ENCODE data around the gene SSH2. TPM values are rescaled to one million over a fixed set of nuclear protein-coding genes. Genes with fewer than 3 reads are reported as not detected.

Gene SSH2
- total RNA-seq, 6 donors from 2014 or later = 55.4 to 82.9 (median 67.8) TPM

DNA sequence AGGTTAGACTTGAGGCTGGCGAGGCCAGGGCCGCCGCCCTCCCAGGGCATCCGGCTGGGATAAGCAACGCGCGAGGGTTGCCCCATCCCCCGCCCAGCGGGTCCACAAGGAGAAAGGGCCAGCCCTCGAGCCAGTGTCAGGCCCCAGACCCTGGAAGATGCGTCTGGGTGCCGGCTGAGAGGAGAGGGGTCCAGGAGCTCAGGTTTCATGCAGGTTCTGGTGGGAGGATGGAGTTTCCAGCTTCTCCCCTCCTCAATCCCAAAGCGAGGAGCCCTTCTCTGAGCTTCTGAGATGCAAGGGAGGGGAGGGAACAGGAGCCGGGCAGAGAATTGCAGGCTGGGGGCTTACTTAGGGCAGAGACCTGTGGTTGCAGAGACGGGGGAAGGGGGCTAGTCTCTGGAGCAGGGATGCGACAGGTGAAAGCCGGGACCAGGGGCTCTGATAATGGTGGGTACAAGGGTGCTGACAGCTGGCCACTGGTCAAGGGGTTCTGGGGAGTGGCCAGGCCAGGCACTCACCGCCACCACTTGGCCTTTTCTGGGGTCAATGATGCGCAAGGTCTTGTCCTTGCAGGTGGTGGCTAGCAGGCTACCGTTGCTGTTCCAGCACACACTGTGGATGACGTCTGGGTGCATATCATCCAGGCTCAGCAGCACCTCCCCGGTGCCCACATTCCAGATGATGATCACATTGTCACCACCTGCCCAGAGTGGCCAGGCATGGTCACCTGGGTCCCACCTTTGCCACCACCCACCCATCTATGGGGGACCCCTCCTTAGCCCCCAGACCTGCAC lies 311.6 kb downstream of the SSH2 start:
- Histone ChIP-seq H3K36me3 (no peaks in the 10 kb centered on the region), H3K9me3 (no peaks in the 10 kb centered on the region), H3K27ac (peak overlapping the region in 2 of 4 donors; percentile 66 to 69), H3K27me3 (peaks cover 0 to 6% (median 1%) of the 10 kb centered on the region in 4 donors), H3K4me1 (peaks cover 55 to 74% (median 68%) of the 10 kb centered on the region in 4 donors), H3K4me3 (peak overlapping the region in 3 of 4 donors; percentile 35 to 51 (median 49))
- ATAC-seq (ENCODE audit: low FRiP score in 2 of 2) = no peak
- DNase-seq = no peak
- TF ChIP-seq POLR2AphosphoS5 (IDR thresholded peaks at IDR 0.05) (no peak), POLR2A (IDR thresholded peaks at IDR 0.05) (no peak), CTCF (IDR thresholded peaks at IDR 0.05) (no peak), EP300 (IDR thresholded peaks at IDR 0.05) (no peak)
- WGBS, 2 donors = 57 to 74% methylated on average over 10 to 11 of the region's 22 CpGs

DNA sequence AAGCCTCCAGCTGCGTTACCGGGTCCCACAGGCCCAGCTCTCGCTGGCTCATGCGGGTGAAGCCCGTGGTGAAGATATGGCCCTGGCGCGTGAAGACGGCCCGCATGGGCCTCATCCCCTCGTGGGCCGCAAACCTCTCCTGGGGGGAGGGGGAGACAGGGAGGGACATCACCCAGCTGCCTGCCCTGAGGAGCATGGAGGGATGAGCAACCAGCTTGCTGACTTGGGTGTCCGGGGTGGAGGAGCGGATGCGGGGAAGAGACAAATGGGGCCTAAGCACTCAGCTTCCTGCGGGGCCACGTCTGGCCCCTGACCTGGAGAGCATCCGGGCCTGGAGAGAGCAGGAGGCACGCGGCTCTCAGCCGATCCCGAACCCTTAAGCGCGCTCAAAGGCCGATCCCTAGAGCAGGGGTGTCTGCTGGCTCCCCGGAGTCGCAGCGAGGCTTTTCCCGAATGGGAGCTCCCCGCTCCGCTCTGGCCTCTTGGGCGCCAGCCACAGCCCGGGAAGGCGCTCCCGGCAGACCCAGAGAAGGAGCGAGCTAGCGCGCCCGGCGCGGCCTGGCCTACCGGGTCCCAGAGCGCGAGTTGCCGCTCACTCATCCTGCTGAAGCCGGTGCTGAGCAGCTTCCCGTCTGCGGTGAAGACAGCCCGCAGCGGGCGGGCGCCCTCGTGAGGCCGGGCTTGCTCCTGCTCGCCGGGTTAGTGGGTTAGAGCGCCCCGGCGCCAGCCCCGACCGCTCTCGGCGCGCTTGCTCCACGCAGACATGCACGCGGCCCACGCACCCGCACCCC lies 312.4 kb downstream of the SSH2 start:
- TF ChIP-seq CTCF (IDR thresholded peaks at IDR 0.05) (peak; percentile 45 to 91 (median 76)), POLR2AphosphoS5 (IDR thresholded peaks at IDR 0.05) (no peak), EP300 (IDR thresholded peaks at IDR 0.05) (no peak), POLR2A (IDR thresholded peaks at IDR 0.05) (no peak)
- H3K27ac ChIP-seq = peak overlapping the region in 2 of 4 donors; percentile 66 to 69
- H3K36me3 ChIP-seq = no peaks in the 10 kb centered on the region
- peak; percentile 92 to 98 for DNase-seq
- H3K4me1 ChIP-seq = peaks cover 56 to 75% (median 69%) of the 10 kb centered on the region in 4 donors
- no peaks in the 10 kb centered on the region for H3K9me3 ChIP-seq
- ATAC-seq (ENCODE audit: low FRiP score in 2 of 2) = peak; percentile 66 to 75
- peaks cover 0 to 10% (median 0%) of the 10 kb centered on the region in 4 donors for H3K27me3 ChIP-seq
- H3K4me3 ChIP-seq = peak overlapping the region in 3 of 4 donors; percentile 35 to 51 (median 49)
- WGBS, 2 donors = 34 to 45% methylated on average over 17 to 36 of the region's 68 CpGs

- Histone ChIP-seq H3K27ac (peak overlapping the region in 2 of 4 donors; percentile 66 to 69), H3K4me1 (peaks cover 54 to 71% (median 65%) of the 10 kb centered on the region in 4 donors), H3K9me3 (no peaks in the 10 kb centered on the region), H3K36me3 (no peaks in the 10 kb centered on the region), H3K27me3 (peaks cover 0 to 10% (median 0%) of the 10 kb centered on the region in 4 donors), H3K4me3 (peak overlapping the region in 3 of 4 donors; percentile 35 to 51 (median 49))
- WGBS, 2 donors = 25 to 43% methylated on average over 1 to 10 of the region's 16 CpGs
- TF ChIP-seq EP300 (IDR thresholded peaks at IDR 0.05) (no peak), CTCF (IDR thresholded peaks at IDR 0.05) (peak; percentile 49 to 79 (median 76)), POLR2AphosphoS5 (IDR thresholded peaks at IDR 0.05) (peak in 1 of 2 donors; percentile 29), POLR2A (IDR thresholded peaks at IDR 0.05) (peak in 1 of 4 donors; percentile 46)
- peak; percentile 49 to 76 for ATAC-seq (ENCODE audit: low FRiP score in 2 of 2)
- DNase-seq = peak; percentile 89 to 92
Observed at GRCh38 chr17:29617125-29617480, 312.9 kb downstream of the SSH2 start.

- Histone ChIP-seq H3K27ac (peak overlapping the region in 1 of 4 donors; percentile 19), H3K4me1 (peaks cover 49 to 66% (median 60%) of the 10 kb centered on the region in 4 donors)
Observed at GRCh38 chr17:29616300-29617048, 313.6 kb downstream of the SSH2 start.

More at GRCh38 chr17:29616300-29617048, 313.6 kb downstream of the SSH2 start:
- Histone ChIP-seq H3K36me3 (no peaks in the 10 kb centered on the region), H3K27me3 (peaks cover 0 to 10% (median 0%) of the 10 kb centered on the region in 4 donors), H3K9me3 (no peaks in the 10 kb centered on the region), H3K4me3 (peak overlapping the region in 3 of 4 donors; percentile 29 to 52 (median 49))
- DNase-seq (no peak), ATAC-seq (ENCODE audit: low FRiP score in 2 of 2) (no peak)
- 26 to 57% methylated on average over 10 to 32 of the region's 32 CpGs for WGBS, 2 donors
- no peak for TF ChIP-seq CTCF (IDR thresholded peaks at IDR 0.05)
- no peak for TF ChIP-seq POLR2A (IDR thresholded peaks at IDR 0.05)
- TF ChIP-seq EP300 (IDR thresholded peaks at IDR 0.05) = no peak
- TF ChIP-seq POLR2AphosphoS5 (IDR thresholded peaks at IDR 0.05) = no peak
